ENCODE measurements around the gene FOXN1. TPM values are rescaled to one million over a fixed set of nuclear protein-coding genes. Genes with fewer than 3 reads are reported as not detected.

The FOXN1 gene
- total RNA-seq, 1 donor from 2014 or later: not detected

DNA sequence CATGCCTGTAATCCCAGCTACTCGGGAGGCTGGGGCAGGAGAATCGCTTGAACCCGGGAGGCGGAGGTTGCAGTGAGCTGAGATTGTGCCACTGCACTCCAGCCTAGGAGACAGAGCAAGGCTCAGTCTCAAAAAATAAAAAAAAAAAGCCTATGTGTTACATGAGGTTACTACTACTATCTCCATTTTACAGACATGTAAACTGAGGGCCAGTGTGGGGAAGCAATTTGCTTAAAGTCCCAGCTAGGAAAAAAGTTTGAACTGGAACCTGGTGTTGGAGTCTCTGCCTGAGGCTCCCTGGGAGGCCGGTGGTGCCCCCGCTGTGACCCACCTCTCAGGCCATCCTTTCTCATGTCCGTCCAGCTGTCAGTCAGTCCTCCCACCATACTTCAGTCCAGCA is 28.2 kb upstream of the FOXN1 start:
- DNase-seq (ENCODE audit: low read depth in 2 of 2): no peak

DNA sequence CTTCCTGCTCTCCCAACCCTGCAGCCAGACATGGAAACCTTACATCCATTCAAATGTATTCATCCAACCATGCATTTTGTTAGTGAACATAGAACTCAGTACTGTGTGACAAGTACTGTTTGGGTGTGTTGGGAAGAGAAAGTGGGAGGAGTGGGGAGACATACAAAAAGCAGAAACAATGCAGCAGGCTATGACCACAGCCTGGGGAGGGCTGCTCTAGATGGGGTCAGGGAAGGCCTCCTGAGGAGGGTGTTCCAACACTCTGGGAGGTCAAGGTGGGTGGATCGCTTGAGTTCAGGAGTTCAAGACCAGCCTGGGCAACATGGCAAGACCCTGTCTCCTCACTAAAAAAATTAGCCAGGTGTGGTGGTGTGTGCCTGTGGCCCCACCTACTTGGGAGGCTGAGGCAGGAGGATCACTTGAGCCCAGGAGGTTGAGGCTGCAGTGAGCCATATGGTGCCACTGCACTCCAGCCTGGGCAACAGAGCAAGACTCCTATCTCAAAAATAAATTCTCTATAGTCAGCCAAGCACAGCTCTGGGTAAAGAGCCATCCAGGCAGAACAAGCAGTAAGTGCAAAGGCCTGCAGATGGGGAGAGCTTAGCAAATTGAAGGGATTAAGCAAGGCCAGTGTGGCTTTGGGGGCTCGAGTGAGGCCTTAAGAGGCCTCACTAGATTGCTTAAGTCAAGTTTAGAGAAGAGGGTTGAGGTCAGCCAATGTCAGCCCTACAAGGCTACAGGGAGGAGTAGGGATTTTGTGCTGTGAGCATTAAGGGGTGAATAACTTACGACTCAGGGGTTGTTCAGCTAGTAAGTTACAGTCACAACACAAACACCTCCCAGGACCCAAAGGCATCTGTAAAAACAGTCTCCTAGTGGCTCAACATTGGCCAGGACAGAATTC is 27.2 kb upstream of the FOXN1 start:
- DNase-seq (ENCODE audit: low read depth in 2 of 2): no peak

DNA sequence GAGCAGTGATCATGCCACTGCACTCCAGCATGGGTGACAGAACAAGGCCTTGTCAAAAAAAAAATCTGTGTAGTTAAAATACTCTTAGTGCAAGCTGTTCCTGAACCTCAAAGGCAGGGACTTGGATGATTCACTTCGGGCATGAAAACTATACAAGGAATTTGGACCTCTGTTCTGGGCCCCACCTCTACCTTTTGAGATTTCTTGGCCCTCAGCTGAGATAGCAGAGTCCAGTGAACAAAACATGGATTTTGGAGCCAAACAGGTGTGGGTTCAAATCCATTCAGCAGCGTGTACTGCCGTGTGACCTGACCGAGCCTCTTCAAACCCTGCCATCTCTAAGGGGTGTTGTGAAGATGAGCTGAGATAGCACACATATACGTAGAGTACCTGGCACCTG is 25.9 kb upstream of the FOXN1 start:
- DNase-seq (ENCODE audit: low read depth in 2 of 2): no peak

DNA sequence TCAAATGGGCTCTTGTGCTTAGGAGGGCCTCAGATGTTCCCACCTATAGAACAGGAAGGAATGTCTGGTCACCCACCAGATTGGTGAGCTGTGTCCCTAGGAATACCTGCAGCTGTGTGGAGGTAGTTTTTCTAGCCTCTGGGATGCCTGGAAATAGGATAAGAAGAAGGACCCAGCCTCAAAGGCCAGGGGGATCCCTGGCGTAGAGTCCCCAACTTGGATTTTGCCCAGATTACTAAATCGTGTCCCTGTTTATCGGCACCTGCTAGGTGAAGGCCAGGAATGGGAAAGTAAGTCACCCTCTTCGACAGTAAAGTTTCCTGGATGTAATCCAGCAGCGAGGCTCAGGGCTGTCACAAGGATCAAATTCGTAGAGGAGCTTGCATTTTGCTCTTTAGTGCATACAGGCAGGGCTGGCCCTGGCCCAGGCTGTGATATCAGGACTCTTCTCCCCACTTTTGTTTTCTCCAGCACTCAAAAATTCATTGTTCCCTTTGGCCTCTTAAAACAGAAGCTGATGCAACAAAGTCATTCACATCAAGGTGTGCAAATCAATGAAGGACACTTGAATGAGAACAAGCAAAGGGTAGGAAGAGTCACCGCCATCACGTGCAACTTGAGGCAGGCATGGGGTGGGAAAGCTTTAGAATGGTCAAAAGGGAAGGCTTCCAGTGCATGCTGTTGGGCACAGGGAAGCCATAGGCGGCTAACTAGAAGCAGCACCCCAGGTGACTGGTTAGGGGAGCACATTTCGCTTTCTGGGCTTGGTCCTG is 25.2 kb upstream of the FOXN1 start:
- DNase-seq (ENCODE audit: low read depth in 2 of 2): no peak

DNA sequence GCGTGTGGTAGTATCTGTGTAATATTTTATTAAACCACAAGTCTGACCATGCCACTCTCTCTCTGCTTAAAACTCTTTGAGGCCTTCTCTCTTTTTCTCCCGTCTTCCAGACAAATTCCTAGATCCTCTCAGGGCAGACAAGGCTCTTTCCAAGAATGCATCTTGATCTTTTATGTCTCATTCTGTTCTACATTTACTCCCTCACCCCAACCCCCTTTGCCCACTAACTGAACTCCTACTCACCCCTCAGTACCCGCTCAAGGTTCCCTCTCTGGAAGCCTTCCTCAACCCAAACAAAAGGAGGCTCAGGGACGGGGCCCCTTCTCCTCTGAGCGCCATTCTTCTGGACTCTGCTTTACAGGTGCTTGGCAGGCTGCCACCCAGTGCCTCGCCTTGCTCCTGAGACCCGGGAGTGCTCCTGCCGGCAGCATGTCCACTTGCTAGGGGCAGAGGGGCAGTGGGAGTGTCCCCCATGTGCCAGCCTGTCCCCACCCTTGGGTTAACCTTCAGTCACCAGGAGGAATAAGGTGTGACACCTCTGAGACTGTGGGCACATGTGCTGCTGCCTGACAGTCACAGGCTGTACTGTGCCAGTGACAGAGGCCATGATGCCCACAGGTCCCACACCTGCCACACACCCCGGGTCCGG is 23.5 kb upstream of the FOXN1 start:
- DNase-seq (ENCODE audit: low read depth in 2 of 2): no peak

DNA sequence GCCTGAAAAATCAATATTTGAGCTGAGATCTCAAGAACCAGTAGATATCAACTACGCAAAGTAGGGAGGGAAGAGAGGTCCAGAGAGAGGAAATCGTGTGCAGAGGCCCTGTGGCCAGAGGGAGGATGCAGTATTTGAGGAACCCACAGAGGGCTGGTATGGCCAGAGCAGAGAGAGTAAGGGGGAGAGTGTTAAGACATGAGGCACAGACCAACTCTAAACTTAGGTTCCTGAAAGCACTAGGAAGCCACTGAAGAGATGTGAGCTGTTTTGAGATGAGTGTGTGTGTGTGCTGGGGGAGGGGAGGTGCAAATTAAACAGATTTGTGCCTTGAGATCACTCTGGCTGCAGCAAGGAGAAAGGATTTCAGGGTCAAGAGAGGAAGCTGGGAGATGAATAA is 21.9 kb upstream of the FOXN1 start:
- DNase-seq (ENCODE audit: low read depth in 2 of 2): no peak

DNA sequence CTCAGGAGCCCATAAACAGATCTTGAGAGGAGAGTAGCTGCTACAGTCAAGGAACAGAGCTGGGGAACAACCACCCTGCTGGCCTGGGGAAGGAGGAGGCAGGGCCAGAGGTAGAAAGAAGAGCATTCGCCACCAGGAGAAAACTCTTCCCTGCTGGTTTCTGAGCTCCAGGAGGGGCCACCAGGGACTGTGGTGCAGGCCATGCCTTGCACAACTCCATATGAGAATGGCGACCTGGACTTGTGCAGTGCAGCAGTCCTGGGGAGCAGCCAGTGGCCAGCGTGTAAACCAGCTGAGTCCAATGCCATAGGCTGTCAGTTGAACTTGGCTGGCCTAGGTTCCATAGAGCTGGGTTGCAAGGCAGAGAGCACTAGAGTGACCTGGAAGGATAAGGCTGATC is 21.1 kb upstream of the FOXN1 start:
- no peak for DNase-seq (ENCODE audit: low read depth in 2 of 2)

DNA sequence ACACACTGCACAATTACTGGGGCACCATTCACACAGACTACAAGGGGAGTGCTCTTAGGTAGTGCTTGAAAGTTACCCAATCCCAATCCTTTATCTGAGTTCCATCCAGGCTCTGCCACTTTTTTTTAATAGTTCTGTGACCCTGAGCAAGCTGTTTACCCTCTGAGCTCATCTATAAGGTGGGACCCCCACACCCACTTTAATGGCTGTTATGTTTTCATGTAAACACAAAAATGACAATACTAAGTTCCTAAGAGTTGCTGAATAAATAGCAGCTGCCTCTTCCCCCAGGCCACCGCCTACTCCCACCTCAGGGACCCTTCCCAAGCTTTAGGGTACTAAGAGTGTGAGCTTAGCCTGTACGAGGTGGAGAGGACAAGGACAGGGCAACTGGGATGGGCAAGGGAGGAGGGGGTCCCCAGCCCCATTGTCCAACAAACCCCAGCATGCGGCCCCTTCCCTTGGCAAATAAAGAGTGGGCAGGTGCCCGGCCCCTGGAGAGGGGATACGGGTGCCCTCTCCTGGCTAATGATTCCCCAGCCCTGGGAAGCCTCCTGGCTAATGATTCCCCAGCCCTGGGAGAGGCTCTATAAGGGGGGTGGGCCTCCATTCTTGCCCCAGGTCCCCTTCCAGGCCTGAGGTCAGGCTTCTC is 18.1 kb upstream of the FOXN1 start:
- no peak for DNase-seq (ENCODE audit: low read depth in 2 of 2)

DNA sequence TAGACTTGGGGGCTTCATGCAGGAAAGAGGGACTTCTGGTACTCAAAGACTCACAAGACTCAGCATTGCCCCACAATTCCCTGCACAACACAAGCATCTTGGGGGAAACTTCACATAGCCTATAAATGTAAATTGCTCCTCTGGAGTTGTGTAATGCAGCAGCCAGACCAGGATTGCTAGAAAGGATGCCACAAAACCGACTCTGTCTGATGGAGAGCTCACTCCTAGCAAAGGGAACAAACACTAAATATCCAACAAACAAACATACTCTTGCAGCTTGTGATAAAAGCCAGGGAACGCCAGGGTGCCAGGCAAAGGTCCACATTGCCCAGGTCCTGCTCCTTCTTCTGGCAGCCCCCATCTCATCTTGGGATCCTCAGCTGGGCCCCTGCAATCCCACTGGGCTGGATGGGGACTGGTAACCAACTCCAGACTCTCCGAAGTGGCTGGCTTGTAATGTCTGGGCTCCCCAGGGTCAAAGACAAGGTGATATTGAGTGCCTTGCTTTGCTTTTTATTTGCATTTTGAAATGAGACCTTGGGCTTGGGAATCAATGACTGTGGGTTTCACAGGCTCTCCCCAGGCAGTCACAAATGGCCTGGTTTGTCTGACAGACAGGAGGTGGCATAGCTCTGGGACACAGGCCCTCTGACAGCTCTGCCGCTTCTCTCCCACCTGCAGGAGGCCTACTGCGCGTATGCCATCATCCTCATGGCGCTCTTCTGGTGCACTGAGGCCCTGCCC is 17.4 kb upstream of the FOXN1 start:
- no peak for DNase-seq (ENCODE audit: low read depth in 2 of 2)

DNA sequence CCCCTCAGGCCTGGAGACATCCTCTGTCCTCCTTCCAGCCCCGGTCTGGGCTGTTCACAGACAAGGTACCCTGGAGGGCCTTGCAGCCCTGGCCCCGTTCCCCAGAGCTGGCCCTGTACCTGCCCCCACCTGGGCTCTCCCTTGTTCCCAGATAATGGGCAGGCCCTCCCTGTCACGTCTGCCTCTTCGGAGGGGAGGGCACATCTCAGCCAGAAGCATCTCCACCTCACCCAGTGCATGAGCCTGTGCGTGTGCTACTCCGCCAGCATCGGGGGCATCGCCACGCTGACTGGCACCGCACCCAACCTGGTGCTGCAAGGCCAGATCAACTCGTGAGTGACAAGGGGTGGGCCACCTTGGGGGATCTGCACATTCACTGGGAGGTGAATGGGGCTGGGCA is 14.9 kb upstream of the FOXN1 start:
- no peak for DNase-seq (ENCODE audit: low read depth in 2 of 2)

DNA sequence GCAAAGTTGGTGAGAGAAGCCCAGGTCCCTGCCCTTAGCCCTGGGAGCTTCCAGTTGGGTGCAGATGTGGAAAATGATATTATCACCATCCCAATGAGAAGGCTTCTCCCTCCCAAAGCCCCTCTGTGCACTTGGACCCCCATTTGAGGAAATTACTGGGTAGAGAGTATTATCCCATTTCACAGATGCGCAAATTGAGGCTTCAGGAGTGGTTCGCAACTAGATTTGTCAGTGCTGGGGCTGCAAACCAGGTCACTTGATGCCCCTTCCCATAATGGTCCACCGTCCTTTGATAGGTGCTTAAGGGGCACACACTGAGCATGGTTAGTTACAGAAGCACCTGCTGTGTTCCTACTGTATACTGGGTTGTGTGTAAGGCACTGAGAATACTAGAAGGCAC is 14.3 kb upstream of the FOXN1 start:
- DNase-seq (ENCODE audit: low read depth in 2 of 2): no peak

DNA sequence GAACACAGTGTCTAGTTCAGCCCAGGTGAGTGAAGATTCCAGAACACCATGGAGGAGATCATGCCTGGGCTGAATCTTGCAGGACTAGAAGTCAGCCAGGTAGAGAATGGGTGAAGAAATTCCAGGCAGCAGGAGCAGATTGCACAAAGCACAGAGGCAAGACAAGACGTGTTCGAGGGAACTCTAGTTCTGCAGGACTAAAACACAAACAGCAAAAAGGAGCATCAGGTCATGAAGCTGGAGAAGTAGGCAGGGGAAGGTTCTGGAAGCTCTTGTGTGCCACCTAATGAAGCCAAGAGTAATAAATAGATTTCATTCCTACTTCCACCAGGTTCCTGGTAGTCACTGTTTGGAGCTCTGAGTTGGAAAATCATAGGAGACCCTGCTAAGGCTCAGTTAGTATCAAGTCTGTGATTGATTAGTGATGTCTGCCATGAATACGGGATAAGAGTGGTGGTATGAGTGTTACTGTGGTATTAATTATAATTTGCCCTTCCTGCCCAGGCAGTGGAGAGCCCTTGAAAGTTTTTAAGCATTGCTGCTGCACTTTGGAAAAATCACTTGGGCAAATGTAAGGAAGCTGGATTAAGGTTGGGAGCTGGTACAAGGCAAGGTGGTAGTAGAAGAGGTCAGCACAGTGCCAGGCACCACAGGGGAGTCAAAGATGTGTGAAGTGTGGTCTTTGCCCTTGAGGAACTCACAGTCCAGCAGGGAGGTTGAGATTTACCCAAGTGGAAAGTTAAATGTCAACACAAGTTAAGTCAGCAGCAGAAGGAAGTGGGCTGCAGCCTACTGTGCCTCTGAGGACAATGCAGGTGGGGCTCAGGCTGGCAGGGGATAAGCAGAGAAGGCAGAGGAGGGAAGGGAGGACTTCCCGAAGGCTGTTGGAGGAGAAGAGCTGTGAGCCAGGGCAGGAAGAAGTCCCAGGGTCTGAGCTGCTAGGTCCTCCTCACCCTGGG is 13.5 kb upstream of the FOXN1 start:
- DNase-seq (ENCODE audit: low read depth in 2 of 2): no peak

DNA sequence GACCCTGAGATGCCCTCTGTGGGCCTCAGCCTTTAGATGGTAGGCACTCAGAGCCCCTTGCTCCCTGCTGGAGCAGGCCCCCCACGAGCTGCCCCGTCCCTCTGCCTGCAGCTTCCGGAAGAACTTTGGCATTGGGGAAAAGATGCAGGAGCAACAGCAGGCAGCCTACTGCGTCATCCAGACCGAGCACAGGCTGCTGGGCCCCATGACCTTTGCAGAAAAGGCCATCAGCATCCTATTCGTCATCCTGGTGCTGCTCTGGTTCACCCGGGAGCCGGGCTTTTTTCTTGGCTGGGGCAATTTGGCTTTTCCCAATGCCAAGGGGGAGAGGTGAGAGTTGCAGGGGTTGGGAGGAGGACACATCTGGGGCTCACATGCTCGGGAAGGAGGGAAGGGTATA is 12.7 kb upstream of the FOXN1 start:
- peak in 1 of 2 donors; percentile 16 for DNase-seq (ENCODE audit: low read depth in 2 of 2)

DNA sequence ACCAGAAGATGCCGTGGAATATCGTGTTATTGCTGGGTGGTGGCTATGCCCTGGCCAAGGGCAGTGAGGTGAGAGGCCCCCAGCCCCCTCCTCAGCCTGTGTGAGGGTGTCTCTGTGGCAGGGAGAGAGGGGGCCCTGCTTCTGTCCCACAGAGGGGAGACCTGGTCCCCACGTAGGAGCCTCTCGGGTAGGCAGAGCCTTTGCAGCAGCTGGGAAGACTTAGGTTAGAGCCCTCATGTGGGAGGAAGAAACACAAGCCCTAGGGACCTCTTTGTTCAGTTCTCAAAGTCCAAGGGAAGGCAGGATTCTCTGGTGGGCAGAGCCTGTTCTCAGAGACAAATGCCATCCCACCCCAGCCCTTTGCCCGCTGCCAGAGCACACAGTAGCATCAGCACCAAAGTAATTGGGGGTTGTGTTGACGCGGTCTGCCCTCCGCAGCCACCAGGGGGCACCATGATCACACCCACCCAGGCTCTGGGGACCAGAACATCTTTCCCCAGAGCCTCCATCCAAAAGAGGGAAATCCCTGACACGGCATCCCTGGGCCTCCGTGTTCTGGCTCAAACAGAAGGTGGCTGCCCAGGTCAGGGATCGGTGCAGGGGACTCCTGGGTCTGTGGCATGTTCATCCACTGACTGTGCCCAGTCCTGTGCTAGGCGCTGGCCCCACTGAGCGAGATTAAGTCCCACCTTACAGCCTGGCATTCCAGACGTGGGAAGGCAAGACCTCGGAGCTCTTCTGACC is 11.5 kb upstream of the FOXN1 start:
- peak; percentile 55 to 75 for DNase-seq (ENCODE audit: low read depth in 2 of 2)

DNA sequence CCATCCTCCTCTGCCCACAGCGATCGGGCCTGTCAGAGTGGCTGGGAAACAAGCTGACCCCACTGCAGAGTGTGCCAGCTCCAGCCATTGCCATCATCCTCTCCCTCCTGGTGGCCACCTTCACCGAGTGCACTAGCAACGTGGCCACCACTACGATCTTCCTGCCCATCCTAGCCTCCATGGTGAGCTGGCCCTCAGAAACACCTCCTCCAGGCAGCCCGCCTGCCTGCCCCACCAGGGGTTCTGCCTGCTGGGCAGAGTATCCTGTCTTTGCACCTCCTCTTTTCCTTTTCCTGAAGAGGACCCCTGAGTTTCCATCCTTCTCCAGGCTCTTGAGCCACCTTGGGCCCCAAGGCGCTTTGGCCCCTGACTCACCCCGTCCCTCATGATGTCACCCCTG is 10.5 kb upstream of the FOXN1 start:
- DNase-seq (ENCODE audit: low read depth in 2 of 2): no peak

DNA sequence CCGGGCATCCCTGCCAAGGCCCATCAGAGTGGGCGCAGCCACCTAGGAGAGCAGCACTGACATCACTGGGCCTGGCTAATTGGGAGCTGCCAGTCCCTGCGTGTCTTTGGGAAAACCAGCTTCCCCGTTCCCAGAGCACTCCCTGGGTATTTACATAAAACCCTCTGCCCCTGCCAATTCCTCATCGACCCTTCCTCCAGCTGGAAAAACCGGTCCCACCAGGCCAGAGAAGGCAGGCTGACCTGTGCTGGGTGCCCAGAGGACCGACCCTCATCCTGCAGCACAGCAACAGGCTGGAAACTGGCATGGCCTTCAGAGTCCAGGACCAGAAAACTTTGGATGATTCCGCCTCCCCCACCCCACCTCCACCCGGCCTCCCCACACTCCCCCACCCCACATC is 8.2 kb upstream of the FOXN1 start:
- DNase-seq (ENCODE audit: low read depth in 2 of 2): no peak

DNA sequence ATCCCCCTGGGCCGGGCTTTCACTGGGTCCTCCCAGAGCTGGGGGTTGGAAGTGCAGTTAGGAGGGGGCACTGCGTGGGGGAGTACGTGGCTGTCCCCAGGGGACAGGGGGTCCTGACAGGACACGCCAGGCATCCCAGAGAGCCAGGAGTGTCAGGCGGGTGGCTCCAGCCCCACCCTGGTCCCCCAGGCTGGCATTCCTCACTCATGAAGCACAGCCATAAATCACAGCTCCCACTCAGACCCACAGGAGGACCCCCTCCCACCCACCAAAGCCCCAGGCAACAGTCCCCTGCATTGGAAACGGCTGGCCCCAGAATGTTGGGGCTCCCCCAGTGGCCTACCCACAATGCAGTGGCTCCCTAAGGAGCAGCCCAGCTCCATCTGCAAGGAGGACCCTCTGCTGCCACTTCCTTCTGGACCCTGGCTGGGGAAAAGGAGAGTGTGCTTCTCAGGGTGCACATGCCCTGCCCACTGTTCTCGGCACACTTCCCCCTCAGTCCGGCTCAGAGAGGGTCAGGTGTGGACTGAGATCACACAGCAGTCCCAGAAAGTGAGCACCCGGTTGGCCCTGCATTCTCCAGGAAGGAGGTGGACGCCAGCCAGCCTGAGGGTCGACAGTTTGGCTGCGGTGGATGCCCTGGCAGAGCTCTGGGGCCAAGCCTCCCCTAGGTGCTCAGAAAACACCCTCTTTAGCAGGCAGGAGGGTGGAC is 7.3 kb upstream of the FOXN1 start:
- no peak for DNase-seq (ENCODE audit: low read depth in 2 of 2)

DNA sequence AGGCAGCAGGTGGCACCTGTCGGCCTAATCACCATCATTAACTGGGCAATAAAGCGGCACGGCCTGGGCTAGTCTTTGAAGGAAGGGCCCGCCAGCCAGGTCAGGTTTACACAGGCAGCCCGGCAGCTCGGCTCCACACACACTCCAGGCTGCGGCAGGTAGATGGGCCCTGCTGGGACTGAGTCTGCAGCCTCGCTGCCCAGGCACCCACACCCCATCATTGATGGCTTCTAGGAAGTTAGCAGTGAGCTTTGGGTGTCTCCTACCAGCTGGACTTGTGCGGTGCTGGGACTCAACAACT is 6.8 kb upstream of the FOXN1 start:
- DNase-seq (ENCODE audit: low read depth in 2 of 2): no peak
